Neural cell (in vitro differentiated cells): ENCODE measurements around the gene LMO2. TPM values are rescaled to one million over a fixed set of nuclear protein-coding genes. Genes with fewer than 3 reads are reported as not detected.
A peak's percentile ranks its signal among the peaks of the same experiment; 100 is the strongest.

Experiments used
- H2AFZ ChIP-seq: fragments of 200-600, 300-800 bp; sonication (generic), shearing (Covaris generic); 2 replicates; pipeline ENCODE4 v1.6.0; 2014; ENCODE audit warnings: low read depth, mild to moderate bottlenecking, antibody characterized with exemption, low read length, moderate library complexity
- H3F3A ChIP-seq: fragments of 200-600 bp; shearing (Covaris generic); 2 replicates; pipeline ENCODE4 v1.6.1; 2016; ENCODE audit warnings: mild to moderate bottlenecking, moderate library complexity, mixed read lengths, antibody characterized with exemption, low read length; ENCODE audit not compliant: insufficient read depth, poor library complexity, severe bottlenecking
- H3K27ac ChIP-seq: fragments of 200-600, 300-800 bp; sonication (generic), shearing (Covaris generic); 2 replicates; pipeline ENCODE4 v1.5.1; 2014; ENCODE audit warnings: mild to moderate bottlenecking, low read length, moderate library complexity
- H3K27me3 ChIP-seq: fragments of 300-800, 200-600 bp; sonication (generic), shearing (Covaris generic); 2 replicates; pipeline ENCODE4 v1.6.0; 2014; ENCODE audit warnings: mild to moderate bottlenecking, low read depth, low read length, moderate library complexity; ENCODE audit not compliant: insufficient read depth
- H3K36me3 ChIP-seq: fragments of 300-800, 200-600 bp; sonication (generic), shearing (Covaris generic); 2 replicates; pipeline ENCODE4 v1.5.1; 2014; ENCODE audit warnings: mild to moderate bottlenecking, antibody characterized with exemption, low read length, moderate library complexity; ENCODE audit not compliant: insufficient read depth
- H3K4me2 ChIP-seq: fragments of 300-800, 200-600 bp; sonication (generic), shearing (Covaris generic); 2 replicates; pipeline ENCODE4 v1.6.0; 2014; ENCODE audit warnings: mild to moderate bottlenecking, low read length
- H3K4me3 ChIP-seq: fragments of 300-800, 200-600 bp; sonication (generic), shearing (Covaris generic); 2 replicates; pipeline ENCODE4 v1.5.1; 2014; ENCODE audit warnings: mild to moderate bottlenecking, low read length, moderate library complexity
- H3K79me2 ChIP-seq: fragments of 200-600 bp; shearing (Covaris generic); replicated peaks from 2 replicates; pipeline ENCODE4 v1.6.0; 2014; ENCODE audit warnings: mild to moderate bottlenecking, low read length, moderate library complexity; ENCODE audit not compliant: insufficient read depth
- H3K9ac ChIP-seq: fragments of 300-800, 200-600 bp; sonication (generic), shearing (Covaris generic); 2 replicates; pipeline ENCODE4 v1.6.1; 2016; ENCODE audit warnings: mild to moderate bottlenecking, low read length, mixed read lengths
- H3K9me2 ChIP-seq: fragments of 200-600 bp; shearing (Covaris generic); 2 replicates; pipeline ENCODE4 v1.6.1; 2016; ENCODE audit warnings: mild to moderate bottlenecking, low read length, mixed read lengths; ENCODE audit not compliant: insufficient read depth
- H3K9me3 ChIP-seq: fragments of 200-600, 300-800 bp; sonication (generic), shearing (Covaris generic); 2 replicates; pipeline ENCODE4 v1.6.1; 2016; ENCODE audit warnings: mild to moderate bottlenecking, mixed run types, low read length, moderate library complexity, mixed read lengths
- H4K20me1 ChIP-seq: fragments of 200-600 bp; shearing (Covaris generic); 2 replicates; pipeline ENCODE4 v1.6.1; 2016; ENCODE audit warnings: mild to moderate bottlenecking, mixed run types; ENCODE audit not compliant: insufficient read depth
- CTCF ChIP-seq: fragments of 450-650 bp; IDR thresholded peaks from 2 replicates; pipeline ENCODE4 v1.5.1; 2014; ENCODE audit warnings: antibody characterized with exemption, mild to moderate bottlenecking, moderate library complexity; ENCODE audit not compliant: poor library complexity, severe bottlenecking
- EP300 ChIP-seq: fragments of 450-650 bp; conservative IDR thresholded peaks from 2 replicates; pipeline ENCODE4 v1.6.1; 2014; ENCODE audit warnings: antibody characterized with exemption, mild to moderate bottlenecking, moderate library complexity; ENCODE audit not compliant: poor library complexity, severe bottlenecking
- EZH2 ChIP-seq: fragments of 200-600, 300-800 bp; shearing (Covaris generic), sonication (generic); IDR thresholded peaks from 2 replicates; pipeline ENCODE4 v1.6.1; 2014; ENCODE audit warnings: antibody characterized with exemption, low read length, borderline replicate concordance, mild to moderate bottlenecking; ENCODE audit not compliant: insufficient read depth, poor library complexity, severe bottlenecking
- MXI1 ChIP-seq: fragments of 450-650 bp; conservative IDR thresholded peaks from 2 replicates; pipeline ENCODE4 v1.6.1; 2014; ENCODE audit warnings: antibody characterized with exemption, mild to moderate bottlenecking; ENCODE audit not compliant: poor library complexity, severe bottlenecking
- POLR2AphosphoS5 ChIP-seq: IDR thresholded peaks from 2 replicates; pipeline ENCODE4 v1.6.1; 2012
- RAD21 ChIP-seq: fragments of 450-650 bp; conservative IDR thresholded peaks from 2 replicates; pipeline ENCODE4 v1.6.1; 2014; ENCODE audit warnings: antibody characterized with exemption, mild to moderate bottlenecking, moderate library complexity
- SMC3 ChIP-seq: fragments of 450-650 bp; conservative IDR thresholded peaks from 2 replicates; pipeline ENCODE4 v1.6.1; 2014; ENCODE audit warnings: antibody characterized with exemption, mild to moderate bottlenecking, moderate library complexity; ENCODE audit not compliant: poor library complexity
- TAF1 ChIP-seq: IDR thresholded peaks from 2 replicates; pipeline ENCODE4 v1.6.1; 2012; ENCODE audit warnings: low read depth
- polyA plus RNA-seq: library from polyadenylated mRNA; depleted of rRNA; stranded (reverse); fragments of >200 nt; gene quantifications from 2 replicates; pipeline ENCODE4 v1.2.3, GENCODE V29; 2014
- TF ChIP-seq, protein P1 (sequence below): IDR thresholded peaks from 2 replicates; pipeline ENCODE4 v1.6.1; 2012; ENCODE audit warnings: borderline replicate concordance

Gene LMO2
- polyA plus RNA-seq, 1 donor from 2014 or later, result 33.2 TPM

GRCh38 chr11:33874433-33874832, 17.4 kb downstream of the LMO2 start:
- no peak overlapping the region for H3K4me3 ChIP-seq
- H3K79me2 ChIP-seq, result no peaks in the 10 kb centered on the region
- no peaks in the 10 kb centered on the region for H4K20me1 ChIP-seq
- H3K4me2 ChIP-seq, result no peak overlapping the region
- no peaks in the 10 kb centered on the region for H3F3A ChIP-seq
- H3K9ac ChIP-seq, result no peak overlapping the region
- H3K27ac ChIP-seq, result no peak overlapping the region
- no peaks in the 10 kb centered on the region for H3K36me3 ChIP-seq
- H2AFZ ChIP-seq, result no peak overlapping the region
- no peaks in the 10 kb centered on the region for H3K9me3 ChIP-seq
- no peaks in the 10 kb centered on the region for H3K27me3 ChIP-seq
- H3K9me2 ChIP-seq, result no peaks in the 10 kb centered on the region
- TF ChIP-seq, protein P1, sequence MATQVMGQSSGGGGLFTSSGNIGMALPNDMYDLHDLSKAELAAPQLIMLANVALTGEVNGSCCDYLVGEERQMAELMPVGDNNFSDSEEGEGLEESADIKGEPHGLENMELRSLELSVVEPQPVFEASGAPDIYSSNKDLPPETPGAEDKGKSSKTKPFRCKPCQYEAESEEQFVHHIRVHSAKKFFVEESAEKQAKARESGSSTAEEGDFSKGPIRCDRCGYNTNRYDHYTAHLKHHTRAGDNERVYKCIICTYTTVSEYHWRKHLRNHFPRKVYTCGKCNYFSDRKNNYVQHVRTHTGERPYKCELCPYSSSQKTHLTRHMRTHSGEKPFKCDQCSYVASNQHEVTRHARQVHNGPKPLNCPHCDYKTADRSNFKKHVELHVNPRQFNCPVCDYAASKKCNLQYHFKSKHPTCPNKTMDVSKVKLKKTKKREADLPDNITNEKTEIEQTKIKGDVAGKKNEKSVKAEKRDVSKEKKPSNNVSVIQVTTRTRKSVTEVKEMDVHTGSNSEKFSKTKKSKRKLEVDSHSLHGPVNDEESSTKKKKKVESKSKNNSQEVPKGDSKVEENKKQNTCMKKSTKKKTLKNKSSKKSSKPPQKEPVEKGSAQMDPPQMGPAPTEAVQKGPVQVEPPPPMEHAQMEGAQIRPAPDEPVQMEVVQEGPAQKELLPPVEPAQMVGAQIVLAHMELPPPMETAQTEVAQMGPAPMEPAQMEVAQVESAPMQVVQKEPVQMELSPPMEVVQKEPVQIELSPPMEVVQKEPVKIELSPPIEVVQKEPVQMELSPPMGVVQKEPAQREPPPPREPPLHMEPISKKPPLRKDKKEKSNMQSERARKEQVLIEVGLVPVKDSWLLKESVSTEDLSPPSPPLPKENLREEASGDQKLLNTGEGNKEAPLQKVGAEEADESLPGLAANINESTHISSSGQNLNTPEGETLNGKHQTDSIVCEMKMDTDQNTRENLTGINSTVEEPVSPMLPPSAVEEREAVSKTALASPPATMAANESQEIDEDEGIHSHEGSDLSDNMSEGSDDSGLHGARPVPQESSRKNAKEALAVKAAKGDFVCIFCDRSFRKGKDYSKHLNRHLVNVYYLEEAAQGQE, result no peak
- TF ChIP-seq MXI1 (no peak), POLR2AphosphoS5 (no peak), EP300 (no peak), RAD21 (no peak), SMC3 (no peak), EZH2 (no peak), TAF1 (no peak), CTCF (no peak)

GRCh38 chr11:33869481-33870422, 22.1 kb downstream of the LMO2 start:
- no peaks in the 10 kb centered on the region for H3K36me3 ChIP-seq
- no peaks in the 10 kb centered on the region for H3K9me2 ChIP-seq
- H3K9ac ChIP-seq, result peak overlapping the region; percentile 73
- no peaks in the 10 kb centered on the region for H3K27me3 ChIP-seq
- peak overlapping the region; percentile 89 for H3K4me2 ChIP-seq
- no peaks in the 10 kb centered on the region for H4K20me1 ChIP-seq
- H3K4me3 ChIP-seq, result peak overlapping the region; percentile 77
- H3K27ac ChIP-seq, result peak overlapping the region; percentile 67
- no peaks in the 10 kb centered on the region for H3K9me3 ChIP-seq
- TF ChIP-seq EP300, result peak; percentile 29
- TF ChIP-seq, protein P1, result peak; percentile 50
- peak; percentile 11 for TF ChIP-seq MXI1
- peak; percentile 17 for TF ChIP-seq RAD21
- TF ChIP-seq TAF1, result no peak
- TF ChIP-seq POLR2AphosphoS5, result no peak
- no peak for TF ChIP-seq CTCF
- TF ChIP-seq EZH2, result no peak
- no peak for TF ChIP-seq SMC3
- peak overlapping the region; percentile 42 for H2AFZ ChIP-seq
- H3F3A ChIP-seq, result no peaks in the 10 kb centered on the region
- H3K79me2 ChIP-seq, result no peaks in the 10 kb centered on the region
